Esophagus muscularis mucosa (tissue), 4 donors: Measurements from ENCODE around the gene PTAFR.

Source experiments
- EP300 ChIP-seq: sonication (generic); formaldehyde crosslinking; IDR thresholded peaks from one replicate; pipeline ENCODE4 v1.6.1; 2017; ENCODE audit warnings: antibody characterized with exemption
- POLR2A ChIP-seq: fragments of 450-650 bp; IDR thresholded peaks from one replicate; pipeline ENCODE4 v1.6.1; 2017; ENCODE audit warnings: antibody characterized with exemption, moderate library complexity, mild to moderate bottlenecking, low read depth
- POLR2AphosphoS5 ChIP-seq, 2 donors: sonication (generic); formaldehyde crosslinking; IDR thresholded peaks; one replicate each; pipeline ENCODE4 v1.6.1; 2017; ENCODE audit warnings: antibody characterized with exemption in 2 of 2
- TF ChIP-seq, protein P1 (sequence below), 3 experiments: fragments of 200-600 bp in 2 of 3; fragments of 450-650 bp in 1 of 3; sonication (generic) in 2 of 3; IDR thresholded peaks; one replicate each; pipeline ENCODE4 v1.5.1; 2017 to 2019; ENCODE audit warnings: antibody characterized with exemption in 3 of 3, mild to moderate bottlenecking in 2 of 3, moderate library complexity in 1 of 3

DNA sequence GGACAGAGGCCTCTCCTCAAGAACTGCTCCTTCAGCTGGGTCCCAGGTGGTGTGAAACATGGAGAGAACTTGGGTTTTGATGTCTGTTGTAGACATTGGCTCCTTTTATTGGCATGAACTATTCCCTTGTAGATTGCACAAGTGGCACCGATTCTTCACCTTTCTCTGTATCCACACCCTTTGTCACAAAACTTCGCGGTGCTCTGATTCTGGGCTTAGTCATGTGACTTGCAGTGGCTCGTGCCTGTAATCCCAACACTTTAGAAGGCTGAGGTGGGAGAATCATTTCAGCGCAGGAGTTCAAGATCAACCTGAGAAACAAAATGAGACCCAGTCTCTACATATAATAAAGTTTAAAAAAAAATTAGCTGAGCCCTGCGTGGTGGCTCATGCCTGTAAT is 45.6 kb downstream of the PTAFR start:
- TF ChIP-seq, protein P1, sequence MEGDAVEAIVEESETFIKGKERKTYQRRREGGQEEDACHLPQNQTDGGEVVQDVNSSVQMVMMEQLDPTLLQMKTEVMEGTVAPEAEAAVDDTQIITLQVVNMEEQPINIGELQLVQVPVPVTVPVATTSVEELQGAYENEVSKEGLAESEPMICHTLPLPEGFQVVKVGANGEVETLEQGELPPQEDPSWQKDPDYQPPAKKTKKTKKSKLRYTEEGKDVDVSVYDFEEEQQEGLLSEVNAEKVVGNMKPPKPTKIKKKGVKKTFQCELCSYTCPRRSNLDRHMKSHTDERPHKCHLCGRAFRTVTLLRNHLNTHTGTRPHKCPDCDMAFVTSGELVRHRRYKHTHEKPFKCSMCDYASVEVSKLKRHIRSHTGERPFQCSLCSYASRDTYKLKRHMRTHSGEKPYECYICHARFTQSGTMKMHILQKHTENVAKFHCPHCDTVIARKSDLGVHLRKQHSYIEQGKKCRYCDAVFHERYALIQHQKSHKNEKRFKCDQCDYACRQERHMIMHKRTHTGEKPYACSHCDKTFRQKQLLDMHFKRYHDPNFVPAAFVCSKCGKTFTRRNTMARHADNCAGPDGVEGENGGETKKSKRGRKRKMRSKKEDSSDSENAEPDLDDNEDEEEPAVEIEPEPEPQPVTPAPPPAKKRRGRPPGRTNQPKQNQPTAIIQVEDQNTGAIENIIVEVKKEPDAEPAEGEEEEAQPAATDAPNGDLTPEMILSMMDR (IDR thresholded peaks at IDR 0.05) = no peak
- TF ChIP-seq POLR2AphosphoS5 (IDR thresholded peaks at IDR 0.05) = no peak
- no peak for TF ChIP-seq POLR2A
- no peak for TF ChIP-seq EP300
